IMR-90 (cell line): Measurements from ENCODE around the gene FSIP1. TPM values are rescaled to one million over a fixed set of nuclear protein-coding genes. Genes with fewer than 3 reads are reported as not detected.
A peak's percentile ranks its signal among the peaks of the same experiment; 100 is the strongest.

Experiments
- ATAC-seq: fragments of 200-7000 bp; cut with Tn5 transposase; 2 replicates; pipeline ENCODE4 v1.9.1; 2020; ENCODE audit warnings: low read depth, mild to moderate bottlenecking, moderate library complexity
- BruUV-seq: library from RNA; stranded (reverse); fragments of 400-500 nt; replicated peaks from 2 replicates; lab custom pipeline; 2021; lab: Mats Ljungman, UMichigan
- CTCF ChIA-PET: fragments of 300-600 bp; formaldehyde crosslinking; extraction: SDS; loops from one replicate; lab custom pipeline; 2021; ENCODE audit warnings: antibody characterized with exemption; lab: Yijun Ruan, JAX
- POLR2A ChIA-PET: fragments of 300-600 bp; sonication (Branson Sonifier 250); formaldehyde crosslinking; loops from one replicate; lab custom pipeline; 2022; ENCODE audit warnings: antibody characterized with exemption; ENCODE audit not compliant: unreplicated experiment; lab: Charles Lee
- DNase-seq: peaks from one replicate; pipeline ENCODE4 v3.0.0; 2013
- H2AFZ ChIP-seq: replicated peaks from 2 replicates; pipeline ENCODE3; 2013; ENCODE audit warnings: low read length, mild to moderate bottlenecking; ENCODE audit not compliant: poor library complexity
- H2AK5ac ChIP-seq: 2 replicates; pipeline ENCODE4 v1.6.1; 2013; ENCODE audit warnings: low read depth, low read length, inconsistent platforms
- H2AK9ac ChIP-seq: replicated peaks from 2 replicates; pipeline ENCODE3; 2013; ENCODE audit warnings: mild to moderate bottlenecking, low read depth, low read length, moderate library complexity; ENCODE audit not compliant: poor library complexity
- H2BK120ac ChIP-seq: 2 replicates; pipeline ENCODE4 v1.6.1; 2013; ENCODE audit warnings: low read depth, low read length, inconsistent platforms
- H2BK15ac ChIP-seq: 3 replicates; pipeline ENCODE4 v1.6.1; 2013; ENCODE audit warnings: low read depth, low read length, inconsistent platforms
- H2BK20ac ChIP-seq: 2 replicates; pipeline ENCODE4 v1.6.1; 2013; ENCODE audit warnings: low read depth, mild to moderate bottlenecking, inconsistent platforms, low read length, moderate library complexity
- H2BK5ac ChIP-seq: 2 replicates; pipeline ENCODE4 v1.6.1; 2013; ENCODE audit warnings: mild to moderate bottlenecking, low read depth, low read length, inconsistent platforms; ENCODE audit not compliant: poor library complexity, severe bottlenecking
- H3K14ac ChIP-seq: replicated peaks from 2 replicates; pipeline ENCODE4 v1.6.1; 2013; ENCODE audit warnings: low read depth, low read length, inconsistent platforms
- H3K18ac ChIP-seq: 2 replicates; pipeline ENCODE4 v1.6.1; 2013; ENCODE audit warnings: low read depth, low read length, control low read depth
- H3K23ac ChIP-seq: 2 replicates; pipeline ENCODE4 v1.6.1; 2013; ENCODE audit warnings: low read depth, low read length, inconsistent platforms
- H3K27ac ChIP-seq: 2 replicates; pipeline ENCODE4 v1.5.1; 2013; ENCODE audit warnings: mild to moderate bottlenecking, control low read depth, low read length; ENCODE audit not compliant: insufficient read depth
- H3K27me3 ChIP-seq: 2 replicates; pipeline ENCODE4 v1.6.1; 2013; ENCODE audit warnings: low read length; ENCODE audit not compliant: control insufficient read depth, insufficient read depth
- H3K36me3 ChIP-seq: 2 replicates; pipeline ENCODE4 v1.6.1; 2013; ENCODE audit warnings: low read length, mixed read lengths; ENCODE audit not compliant: control insufficient read depth, insufficient read depth
- H3K4ac ChIP-seq: 2 replicates; pipeline ENCODE4 v1.6.1; 2013; ENCODE audit warnings: low read depth, low read length, inconsistent platforms
- H3K4me1 ChIP-seq: 2 replicates; pipeline ENCODE4 v1.6.1; 2013; ENCODE audit warnings: low read length, mixed read lengths; ENCODE audit not compliant: control insufficient read depth, insufficient read depth
- H3K4me2 ChIP-seq: 2 replicates; pipeline ENCODE4 v1.6.1; 2013; ENCODE audit warnings: low read depth, mild to moderate bottlenecking, control low read depth, low read length, moderate library complexity
- H3K4me3 ChIP-seq: 2 replicates; pipeline ENCODE4 v1.5.1; 2013; ENCODE audit warnings: low read depth, mild to moderate bottlenecking, control low read depth, low read length, moderate library complexity; ENCODE audit not compliant: insufficient read depth
- H3K56ac ChIP-seq: 2 replicates; pipeline ENCODE4 v1.6.1; 2013; ENCODE audit warnings: low read length, inconsistent platforms; ENCODE audit not compliant: insufficient read depth; ENCODE audit errors: extremely low read depth
- H3K79me1 ChIP-seq, 2 experiments: 2 replicates each; pipeline ENCODE4 v1.6.1; 2013; ENCODE audit warnings: low read length in 2 of 2, inconsistent platforms in 1 of 2, low read depth in 1 of 2
- H3K9ac ChIP-seq: 2 replicates; pipeline ENCODE4 v1.6.1; 2013; ENCODE audit warnings: low read depth, low read length, control low read depth
- H3K9me1 ChIP-seq: 2 replicates; pipeline ENCODE4 v1.6.1; 2013; ENCODE audit warnings: low read length, inconsistent platforms; ENCODE audit not compliant: insufficient read depth
- H3K9me3 ChIP-seq: 2 replicates; pipeline ENCODE4 v1.6.1; 2013; ENCODE audit warnings: low read length; ENCODE audit not compliant: control insufficient read depth, insufficient read depth
- H4K20me1 ChIP-seq: 2 replicates; pipeline ENCODE4 v1.6.1; 2013; ENCODE audit warnings: low read length, inconsistent platforms; ENCODE audit not compliant: insufficient read depth
- H4K5ac ChIP-seq: 2 replicates; pipeline ENCODE4 v1.6.1; 2013; ENCODE audit warnings: mild to moderate bottlenecking, low read depth, low read length, control low read depth
- H4K8ac ChIP-seq, 2 experiments: 2 replicates each; pipeline ENCODE4 v1.6.1; 2013; ENCODE audit warnings: low read depth in 2 of 2, low read length in 2 of 2, control low read depth in 1 of 2, inconsistent platforms in 1 of 2
- H4K91ac ChIP-seq: 2 replicates; pipeline ENCODE4 v1.6.1; 2013; ENCODE audit warnings: low read depth, low read length, inconsistent platforms; ENCODE audit not compliant: insufficient read depth
- BHLHE40 ChIP-seq: fragments of 150-350 bp; IDR thresholded peaks from 2 replicates; pipeline ENCODE4 v1.6.1; 2016; ENCODE audit warnings: mild to moderate bottlenecking, low read depth, low read length
- CEBPB ChIP-seq: IDR thresholded peaks from 2 replicates; pipeline ENCODE4 v1.6.1; 2012; ENCODE audit warnings: low read depth, low read length, improper control_type of control experiment
- CHD1 ChIP-seq: IDR thresholded peaks from 2 replicates; pipeline ENCODE4 v1.6.1; 2012; ENCODE audit warnings: low read depth, low read length, improper control_type of control experiment
- FOS ChIP-seq: fragments of 150-350 bp; IDR thresholded peaks from 2 replicates; pipeline ENCODE4 v1.6.1; 2016; ENCODE audit warnings: low read depth, low read length
- MAFK ChIP-seq: IDR thresholded peaks from 2 replicates; pipeline ENCODE4 v1.6.1; 2012; ENCODE audit warnings: low read depth, low read length, improper control_type of control experiment
- MAZ ChIP-seq: IDR thresholded peaks from 2 replicates; pipeline ENCODE4 v1.6.1; 2012; ENCODE audit warnings: low read depth, mild to moderate bottlenecking, low read length, improper control_type of control experiment, moderate library complexity, borderline replicate concordance
- MXI1 ChIP-seq: IDR thresholded peaks from 2 replicates; pipeline ENCODE4 v1.6.1; 2012; ENCODE audit warnings: low read depth, mild to moderate bottlenecking, low read length, moderate library complexity, borderline replicate concordance
- NFE2L2 ChIP-seq: fragments of 150-350 bp; IDR thresholded peaks from 2 replicates; pipeline ENCODE4 v1.6.1; 2016; ENCODE audit warnings: low read depth, mild to moderate bottlenecking, low read length
- POLR2A ChIP-seq: IDR thresholded peaks from 2 replicates; pipeline ENCODE4 v1.6.1; 2012; ENCODE audit warnings: mild to moderate bottlenecking, low read depth, low read length
- RAD21 ChIP-seq: IDR thresholded peaks from 2 replicates; pipeline ENCODE4 v1.6.1; 2012; ENCODE audit warnings: low read length, improper control_type of control experiment
- RFX5 ChIP-seq: IDR thresholded peaks from 2 replicates; pipeline ENCODE4 v1.8.0; 2012; ENCODE audit warnings: low read depth, mild to moderate bottlenecking, low read length, moderate library complexity
- SMC3 ChIP-seq: fragments of 150-350 bp; IDR thresholded peaks from 2 replicates; pipeline ENCODE4 v1.6.1; 2016; ENCODE audit warnings: low read depth, mild to moderate bottlenecking, antibody characterized with exemption, low read length, moderate library complexity
- WGBS, 2 experiments: methylation state at CpG; one replicate each; pipeline versions ENCODE4 v1.1.5 to v1.1.7; 2013; ENCODE audit warnings: missing lambda C conversion rate in 2 of 2; ENCODE audit not compliant: insufficient read length in 1 of 2; ENCODE audit errors: extremely low coverage in 2 of 2; 5-methylcytosine and 5-hydroxymethylcytosine counted together
- dilution Hi-C: fragments of 300-500 bp; cut with HindIII; formaldehyde crosslinking; loops from one replicate; pipeline ENCODE4 v1.14.3; 2018; ENCODE audit warnings: low sequenced_read_pairs; ENCODE audit not compliant: unreplicated experiment
- in situ Hi-C: fragments of 300-500 bp; cut with MboI; formaldehyde crosslinking; loops from 3 replicates; pipeline ENCODE4 v1.14.3; 2019; ENCODE audit warnings: low sequenced_read_pairs, inconsistent platforms, mixed read lengths
- intact Hi-C: fragments of 100-400 bp; cut with micrococcal nuclease; formaldehyde crosslinking; loops from 2 replicates; pipeline ENCODE4 v1.10.0; 2022
- polyA plus RNA-seq, 3 experiments: library from polyadenylated mRNA; depleted of rRNA; stranded (reverse); fragments of >200 nt; gene quantifications; 2 replicates each; pipeline ENCODE4 v1.2.3, GENCODE V29; 2012; ENCODE audit warnings: low replicate concordance in 1 of 3
- total RNA-seq: library from RNA; depleted of rRNA; stranded (reverse); fragments of >200 nt; gene quantifications from 2 replicates; pipeline ENCODE4 v1.2.3, GENCODE V29; 2012
- TF ChIP-seq, protein P1 (sequence below): conservative IDR thresholded peaks from 2 replicates; pipeline ENCODE4 v1.5.1; 2012; ENCODE audit warnings: mild to moderate bottlenecking, low read depth, low read length, improper control_type of control experiment
- TF ChIP-seq, protein P2 (sequence below): fragments of 150-350 bp; IDR thresholded peaks from 2 replicates; pipeline ENCODE4 v1.6.1; 2017; ENCODE audit warnings: mild to moderate bottlenecking, antibody characterized with exemption, low read length, low read depth
- TF ChIP-seq, protein P3 (sequence below): fragments of 150-350 bp; IDR thresholded peaks from 2 replicates; pipeline ENCODE4 v1.6.1; 2016; ENCODE audit warnings: low read depth, mild to moderate bottlenecking, low read length, moderate library complexity, borderline replicate concordance

Gene FSIP1
- total and polyA plus RNA-seq, 2 of the 4 experiments (the other 2 are of a cell fraction) = 0.10 to 0.18 TPM

DNA sequence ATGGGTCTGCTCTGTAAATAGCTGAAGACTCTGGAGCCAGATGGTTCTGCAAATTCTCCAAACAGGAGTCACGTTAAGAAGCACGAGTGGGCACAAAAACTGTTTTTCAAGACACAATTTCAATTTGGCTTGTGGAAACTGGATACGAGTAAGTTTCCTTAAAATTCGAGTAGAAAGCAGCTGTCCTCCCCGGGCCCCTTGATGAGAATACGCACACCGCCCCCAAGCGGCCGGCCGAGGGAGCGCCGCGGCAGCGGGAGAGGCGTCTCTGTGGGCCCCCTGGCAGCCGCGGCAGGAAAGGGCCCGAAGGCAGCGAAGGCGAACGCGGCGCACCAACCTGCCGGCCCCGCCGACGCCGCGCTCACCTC lies 202.5 kb downstream of the FSIP1 start:
- H3K18ac ChIP-seq = peak overlapping the region; percentile 75
- H3K56ac ChIP-seq = peak overlapping the region; percentile 95
- no TSS peak for BruUV-seq
- peak overlapping the region; percentile 94 for H4K91ac ChIP-seq
- peak; percentile 30 for ATAC-seq
- peak; percentile 98 for DNase-seq
- peak overlapping the region; percentile 89 for H2AFZ ChIP-seq
- peaks cover 8% of the 10 kb centered on the region; the same call in 1 of the 2 replicates for H3K9me1 ChIP-seq
- H3K4me1 ChIP-seq = peaks cover 8% of the 10 kb centered on the region
- peak overlapping the region; percentile 79 for H3K9ac ChIP-seq
- H2BK120ac ChIP-seq = peak overlapping the region; percentile 97
- H3K23ac ChIP-seq = peak overlapping the region; percentile 94
- H4K8ac ChIP-seq = peak overlapping the region; percentile 71 to 90
- no peaks in the 10 kb centered on the region for H3K9me3 ChIP-seq
- peak overlapping the region; percentile 46; the same call in 1 of the 2 replicates for H2AK5ac ChIP-seq
- 0% methylated on average over 19 of the region's 29 CpGs; no CpG with 5 or more reads in 1 of the 2 experiments for WGBS, 2 experiments
- CTCF ChIA-PET = interaction anchor here (0.6 to 1.8 kb wide), 11 partner anchors 52 to 610 kb away, joined by 3 to 13 read pairs (median 3); no protein-coding TSS in a partner anchor
- peak overlapping the region; percentile 78 for H2BK20ac ChIP-seq
- peak overlapping the region; percentile 45; the same call in 2 of the 3 replicates for H2BK15ac ChIP-seq
- H3K79me1 ChIP-seq = peaks cover 3 to 37% of the 10 kb centered on the region in 2 experiments; a peak in 2 of 4 replicates
- H3K4me3 ChIP-seq = peak overlapping the region; percentile 46
- H4K20me1 ChIP-seq = peaks cover 41% of the 10 kb centered on the region
- H3K4ac ChIP-seq = peak overlapping the region; percentile 94
- in situ Hi-C loops (loop anchor here (5.0 kb wide), 4 partner anchors 408 to 873 kb away; no protein-coding TSS in a partner anchor), dilution Hi-C loops (no loop called here), intact Hi-C loops (loop anchor here (1.0 to 5.0 kb wide), 9 partner anchors 176 to 872 kb away; no protein-coding TSS in a partner anchor)
- H2BK5ac ChIP-seq = peak overlapping the region; percentile 98
- H3K27ac ChIP-seq = peak overlapping the region; percentile 78
- no peaks in the 10 kb centered on the region for H3K27me3 ChIP-seq
- H3K4me2 ChIP-seq = peak overlapping the region; percentile 58
- H3K14ac ChIP-seq = peak overlapping the region; percentile 93
- H4K5ac ChIP-seq = peak overlapping the region; percentile 54
- peaks cover 32% of the 10 kb centered on the region for H3K36me3 ChIP-seq
- POLR2A ChIA-PET = interaction anchor here (0.6 to 2.7 kb wide), 18 partner anchors 24 to 763 kb away, joined by 3 to 23 read pairs (median 4); no protein-coding TSS in a partner anchor
- peak overlapping the region; percentile 88 for H2AK9ac ChIP-seq
- TF ChIP-seq BHLHE40 = peak; percentile 85
- no peak for TF ChIP-seq MAFK
- TF ChIP-seq CHD1 = peak; percentile 39; the same call in 1 of the 2 replicates
- TF ChIP-seq MXI1 = 0 out of 2 replicates have a peak, but pooled peaks have one; percentile 5
- TF ChIP-seq RAD21 = peak; percentile 94
- no peak for TF ChIP-seq CEBPB
- no peak for TF ChIP-seq RFX5
- TF ChIP-seq, protein P1, sequence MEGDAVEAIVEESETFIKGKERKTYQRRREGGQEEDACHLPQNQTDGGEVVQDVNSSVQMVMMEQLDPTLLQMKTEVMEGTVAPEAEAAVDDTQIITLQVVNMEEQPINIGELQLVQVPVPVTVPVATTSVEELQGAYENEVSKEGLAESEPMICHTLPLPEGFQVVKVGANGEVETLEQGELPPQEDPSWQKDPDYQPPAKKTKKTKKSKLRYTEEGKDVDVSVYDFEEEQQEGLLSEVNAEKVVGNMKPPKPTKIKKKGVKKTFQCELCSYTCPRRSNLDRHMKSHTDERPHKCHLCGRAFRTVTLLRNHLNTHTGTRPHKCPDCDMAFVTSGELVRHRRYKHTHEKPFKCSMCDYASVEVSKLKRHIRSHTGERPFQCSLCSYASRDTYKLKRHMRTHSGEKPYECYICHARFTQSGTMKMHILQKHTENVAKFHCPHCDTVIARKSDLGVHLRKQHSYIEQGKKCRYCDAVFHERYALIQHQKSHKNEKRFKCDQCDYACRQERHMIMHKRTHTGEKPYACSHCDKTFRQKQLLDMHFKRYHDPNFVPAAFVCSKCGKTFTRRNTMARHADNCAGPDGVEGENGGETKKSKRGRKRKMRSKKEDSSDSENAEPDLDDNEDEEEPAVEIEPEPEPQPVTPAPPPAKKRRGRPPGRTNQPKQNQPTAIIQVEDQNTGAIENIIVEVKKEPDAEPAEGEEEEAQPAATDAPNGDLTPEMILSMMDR = peak; percentile 99
- TF ChIP-seq, protein P2, sequence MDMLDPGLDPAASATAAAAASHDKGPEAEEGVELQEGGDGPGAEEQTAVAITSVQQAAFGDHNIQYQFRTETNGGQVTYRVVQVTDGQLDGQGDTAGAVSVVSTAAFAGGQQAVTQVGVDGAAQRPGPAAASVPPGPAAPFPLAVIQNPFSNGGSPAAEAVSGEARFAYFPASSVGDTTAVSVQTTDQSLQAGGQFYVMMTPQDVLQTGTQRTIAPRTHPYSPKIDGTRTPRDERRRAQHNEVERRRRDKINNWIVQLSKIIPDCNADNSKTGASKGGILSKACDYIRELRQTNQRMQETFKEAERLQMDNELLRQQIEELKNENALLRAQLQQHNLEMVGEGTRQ = no peak
- TF ChIP-seq POLR2A = no peak
- peak; percentile 38; the same call in 1 of the 2 replicates for TF ChIP-seq MAZ
- TF ChIP-seq, protein P3, sequence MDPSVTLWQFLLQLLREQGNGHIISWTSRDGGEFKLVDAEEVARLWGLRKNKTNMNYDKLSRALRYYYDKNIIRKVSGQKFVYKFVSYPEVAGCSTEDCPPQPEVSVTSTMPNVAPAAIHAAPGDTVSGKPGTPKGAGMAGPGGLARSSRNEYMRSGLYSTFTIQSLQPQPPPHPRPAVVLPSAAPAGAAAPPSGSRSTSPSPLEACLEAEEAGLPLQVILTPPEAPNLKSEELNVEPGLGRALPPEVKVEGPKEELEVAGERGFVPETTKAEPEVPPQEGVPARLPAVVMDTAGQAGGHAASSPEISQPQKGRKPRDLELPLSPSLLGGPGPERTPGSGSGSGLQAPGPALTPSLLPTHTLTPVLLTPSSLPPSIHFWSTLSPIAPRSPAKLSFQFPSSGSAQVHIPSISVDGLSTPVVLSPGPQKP = no peak
- no peak for TF ChIP-seq NFE2L2
- no peak for TF ChIP-seq FOS
- TF ChIP-seq SMC3 = peak; percentile 94
